GOT3 (cell line): Measurements from ENCODE around the gene ASTN2.

Experiments used
- DNase-seq: peaks from one replicate; lab custom pipeline; 2025; ENCODE audit warnings: mixed read lengths; lab: John Stamatoyannopoulos, UW

The ASTN2 gene

DNA sequence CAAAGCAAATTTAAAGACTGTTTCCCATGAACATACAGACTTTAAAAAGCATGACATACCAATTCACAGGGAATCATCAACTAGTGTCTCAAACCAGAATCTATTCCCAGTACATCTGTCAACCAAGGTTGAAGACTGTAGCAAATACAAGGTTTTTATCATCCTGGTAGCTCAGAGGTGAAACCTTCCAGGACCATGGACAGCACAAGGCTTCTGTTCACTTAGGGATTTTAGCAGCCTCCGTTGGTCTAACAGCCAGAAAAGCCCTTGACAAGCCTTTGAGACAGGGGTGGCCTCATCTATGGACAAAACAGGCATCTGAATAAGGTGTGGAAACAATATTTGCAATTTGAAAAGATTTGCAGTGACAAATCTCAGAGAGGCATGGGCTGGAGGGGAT is 608.8 kb downstream of the ASTN2 start:
- DNase-seq: no peak

DNA sequence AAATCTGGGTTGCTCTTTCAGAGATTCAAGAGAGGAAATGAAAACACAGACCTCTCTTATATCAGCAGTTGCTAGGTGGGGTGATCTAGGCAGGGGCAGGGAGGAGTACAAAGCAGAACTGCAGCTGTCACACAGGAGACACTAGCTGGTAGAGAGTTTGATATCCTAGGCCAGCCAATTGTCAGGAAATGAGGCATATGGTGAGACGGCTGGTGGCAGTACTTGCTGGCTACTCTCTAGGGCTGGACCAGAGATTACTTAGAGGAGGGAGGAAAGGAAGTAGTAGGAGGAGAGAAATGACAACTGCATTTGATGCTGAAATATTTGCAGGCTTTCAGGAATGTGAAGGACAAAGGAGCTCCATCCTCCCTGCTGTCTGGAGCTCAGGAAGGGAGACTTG is 614.0 kb downstream of the ASTN2 start:
- no peak for DNase-seq

DNA sequence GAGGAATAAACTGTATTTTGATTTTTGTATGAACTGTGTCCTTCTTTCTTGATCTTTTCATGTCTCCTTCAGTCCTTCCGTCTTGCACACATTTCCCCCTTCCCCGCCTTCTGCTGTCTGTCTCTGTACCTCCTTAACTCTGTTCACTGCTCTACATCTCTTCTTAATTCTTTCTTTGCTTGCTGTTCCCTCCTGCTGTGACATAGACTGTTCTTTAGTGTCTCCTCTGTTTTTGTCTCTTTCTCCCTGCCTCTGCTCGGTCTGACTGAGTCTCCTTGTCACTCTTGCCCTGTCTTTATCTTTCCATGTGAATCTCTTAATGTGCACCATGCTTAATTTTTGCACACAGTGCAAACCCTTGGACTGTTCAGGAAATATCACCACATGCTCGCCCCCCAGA is 614.8 kb downstream of the ASTN2 start:
- DNase-seq: no peak

DNA sequence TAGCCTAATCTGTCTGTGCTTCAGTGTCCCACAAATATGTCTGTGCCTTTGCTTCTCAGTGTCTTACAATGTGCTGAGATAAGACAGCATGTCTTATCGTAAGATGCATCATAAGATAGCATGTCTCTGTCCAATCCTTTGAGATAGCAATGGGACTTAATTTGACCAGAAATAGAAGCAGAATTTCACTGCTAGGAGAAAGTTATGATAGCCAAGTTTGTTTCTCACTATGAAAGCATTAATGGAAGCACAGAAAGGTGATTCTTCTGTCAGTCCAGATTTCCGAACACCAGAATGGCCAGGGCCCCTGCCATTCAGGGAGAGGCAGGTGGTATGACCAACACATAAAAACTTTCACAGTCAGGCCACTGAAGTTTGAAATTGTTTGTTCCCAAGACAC is 616.3 kb downstream of the ASTN2 start:
- DNase-seq: no peak

DNA sequence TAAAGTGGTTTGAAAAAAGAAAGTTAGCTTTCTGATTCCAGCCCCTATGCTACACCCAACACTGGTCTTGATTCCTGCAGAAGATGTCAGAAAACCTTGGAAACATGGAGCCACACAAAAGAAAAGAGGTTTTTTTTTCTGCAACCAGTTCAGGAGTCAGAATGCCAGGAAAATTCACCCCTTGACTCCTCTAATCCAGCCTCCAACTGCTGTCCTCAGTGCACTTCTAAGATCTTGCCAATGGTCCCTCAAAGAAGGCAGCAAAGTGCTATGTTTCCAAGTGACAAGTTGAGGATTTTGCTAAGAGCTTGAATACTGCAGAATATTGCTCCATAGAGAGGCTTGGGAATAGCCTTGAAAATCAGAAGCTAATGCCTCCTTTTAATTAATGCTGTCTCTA is 617.6 kb downstream of the ASTN2 start:
- DNase-seq: no peak

DNA sequence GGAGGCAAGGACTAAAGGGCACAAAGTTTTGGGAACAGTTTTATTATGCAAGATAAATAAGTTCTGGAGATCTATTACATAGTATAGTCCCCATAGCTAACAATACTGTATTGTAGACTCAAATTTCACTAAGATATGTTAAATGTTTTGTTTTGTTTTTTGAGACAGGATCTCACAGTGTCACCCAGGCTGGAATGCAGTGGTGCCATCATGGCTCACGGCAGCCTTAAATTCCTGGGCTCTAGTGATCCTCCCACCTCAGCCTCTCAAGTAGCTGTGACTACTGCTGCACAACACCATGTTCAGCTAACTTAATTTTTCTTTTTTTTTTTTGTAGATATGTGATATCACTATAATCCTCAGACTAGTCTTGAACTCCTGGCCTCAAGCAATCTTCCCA is 618.2 kb downstream of the ASTN2 start:
- no peak for DNase-seq

DNA sequence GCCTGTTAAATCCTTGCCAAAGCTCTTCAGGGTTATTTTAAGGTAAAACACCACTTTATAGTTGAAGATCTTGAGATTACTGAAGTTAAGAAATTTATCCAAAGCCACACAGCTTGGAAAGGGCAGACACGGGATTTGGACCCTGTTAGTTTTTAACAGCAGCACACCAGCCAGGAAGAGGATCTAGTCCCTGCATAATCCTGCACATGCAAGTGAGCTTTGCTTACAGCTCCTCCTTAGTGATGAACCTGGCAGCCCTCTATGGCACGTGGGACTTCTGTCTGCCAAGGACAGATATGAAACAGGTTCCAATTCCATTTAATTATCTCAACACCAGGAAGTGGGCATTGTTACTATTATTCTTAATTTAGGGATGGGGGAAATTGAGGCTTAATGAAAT is 619.0 kb downstream of the ASTN2 start:
- no peak for DNase-seq

DNA sequence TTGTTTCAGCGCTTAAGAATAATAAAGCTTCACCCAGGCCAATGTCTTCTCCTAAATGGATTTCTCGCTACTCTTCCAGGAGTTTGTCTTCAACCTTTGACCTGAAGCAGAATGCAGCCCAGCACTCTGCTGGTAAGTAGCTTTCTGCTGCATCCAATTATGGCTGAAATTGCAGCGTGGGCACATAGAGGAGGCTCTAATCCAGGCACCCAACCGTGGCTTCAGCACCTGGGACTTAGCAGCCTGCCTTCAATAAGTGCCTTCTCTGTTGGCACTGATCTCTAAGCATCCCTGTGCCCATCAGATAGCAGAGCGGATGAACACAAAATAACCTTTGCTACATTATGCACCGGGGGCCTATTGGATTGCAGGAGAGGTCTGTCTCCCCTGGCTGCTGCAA is 622.6 kb downstream of the ASTN2 start:
- DNase-seq: no peak

DNA sequence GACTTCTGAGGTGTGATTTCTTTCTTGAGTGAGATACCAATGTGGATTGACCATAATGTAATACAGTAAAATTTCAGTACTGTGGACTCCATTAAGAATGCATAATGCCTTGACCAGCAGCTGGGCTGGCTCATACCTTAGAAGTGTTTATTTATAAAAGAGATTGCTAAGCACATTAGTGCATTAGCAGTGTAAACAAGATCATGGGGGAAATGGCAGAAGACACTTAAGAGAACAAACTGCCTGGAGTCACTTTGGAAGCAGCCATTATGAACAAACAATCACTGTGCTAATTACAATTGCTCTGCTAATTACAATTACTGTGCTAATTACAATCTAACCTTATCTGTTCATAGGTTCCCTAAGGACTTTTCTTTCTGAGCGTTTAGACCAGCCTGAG is 623.5 kb downstream of the ASTN2 start:
- no peak for DNase-seq

DNA sequence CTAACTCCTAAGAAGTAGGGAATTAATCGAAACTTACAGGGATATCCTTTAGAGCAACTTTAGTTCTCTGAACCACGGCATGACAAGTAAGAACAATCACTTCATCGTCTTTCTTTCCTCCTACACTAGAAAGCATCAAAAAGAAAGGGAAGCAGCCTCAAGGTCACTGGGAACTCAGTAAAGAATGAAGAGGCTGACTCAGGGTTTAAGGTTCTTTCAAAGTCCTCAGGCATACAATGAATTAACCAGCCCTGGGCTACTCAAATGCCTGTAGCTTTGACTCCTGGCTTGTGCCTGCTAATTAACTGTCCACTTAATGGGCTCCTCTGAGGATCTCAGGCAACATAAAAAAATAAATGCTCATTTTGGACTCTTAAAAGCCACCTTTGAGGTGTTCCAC is 625.8 kb downstream of the ASTN2 start:
- DNase-seq: no peak

DNA sequence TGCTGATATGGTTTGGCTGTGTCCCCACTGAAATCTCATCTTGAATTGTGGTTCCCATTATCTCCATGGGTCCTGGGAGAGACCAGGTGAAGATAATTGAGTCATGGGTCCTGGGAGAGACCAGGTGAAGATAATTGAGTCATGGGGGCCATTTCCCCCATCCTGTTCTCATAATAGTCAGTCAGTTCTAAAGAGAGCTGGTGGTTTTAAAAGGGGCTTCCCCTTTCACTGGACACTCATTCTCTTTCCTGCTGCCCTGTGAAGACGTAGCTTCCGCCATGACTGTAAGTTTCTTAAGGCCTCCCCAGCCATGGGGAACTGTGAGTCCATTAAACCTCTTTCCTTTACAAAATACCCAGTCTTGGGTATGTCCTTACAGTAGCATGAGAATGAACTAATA is 628.1 kb downstream of the ASTN2 start:
- DNase-seq: no peak

DNA sequence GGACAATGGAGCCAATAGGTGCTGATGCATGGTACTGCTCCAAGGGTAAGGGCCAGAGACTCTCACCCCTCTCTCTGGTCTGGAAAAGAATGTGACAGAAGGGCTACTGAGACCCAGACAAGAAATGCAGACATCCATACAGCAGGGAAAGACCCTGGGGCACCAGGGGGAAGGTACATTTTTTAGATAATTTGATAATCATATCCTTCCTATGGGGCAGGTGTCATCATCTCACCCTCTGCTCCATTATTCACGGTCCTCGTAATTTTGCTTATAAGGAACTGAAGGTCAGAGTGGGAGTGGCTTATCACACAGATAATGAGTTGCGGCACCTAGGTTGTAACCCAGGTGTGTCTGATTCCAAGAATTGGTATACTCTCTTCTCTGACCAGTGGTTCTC is 637.7 kb downstream of the ASTN2 start:
- no peak for DNase-seq

DNA sequence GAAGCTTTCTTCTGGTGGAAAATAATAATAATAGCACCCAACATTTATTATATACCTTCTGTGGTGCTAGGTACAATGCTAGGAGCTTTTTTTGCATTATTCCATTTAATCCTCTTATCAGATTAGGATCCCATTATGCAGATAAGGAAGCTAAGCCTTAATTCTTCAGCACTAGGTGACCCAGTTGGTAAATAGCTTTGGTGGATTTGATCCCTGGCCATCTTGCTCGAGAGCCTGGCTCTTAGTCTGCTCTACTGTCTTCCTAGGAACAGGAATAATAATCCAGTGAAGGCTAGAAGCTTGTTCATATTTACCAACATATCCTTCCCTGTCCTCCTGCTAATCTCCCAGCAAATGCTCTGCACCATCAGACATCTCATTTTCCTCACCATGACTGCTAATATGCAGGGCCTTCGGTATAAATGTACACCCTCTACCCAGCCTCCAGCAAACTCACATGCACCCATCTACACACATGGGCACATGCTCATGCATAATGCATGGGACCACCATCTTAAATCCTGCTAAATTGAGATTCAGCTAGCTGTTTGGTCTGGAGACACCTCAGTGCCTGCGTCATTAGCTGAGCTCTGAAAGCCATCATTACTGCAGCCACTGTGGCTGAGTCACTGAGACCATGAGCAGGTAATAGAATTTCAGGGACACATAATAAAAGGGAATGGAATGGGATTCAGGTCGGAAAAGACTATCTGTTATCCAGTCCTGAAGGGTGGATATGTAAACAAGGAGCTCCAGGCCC is 640.3 kb downstream of the ASTN2 start:
- DNase-seq: no peak

DNA sequence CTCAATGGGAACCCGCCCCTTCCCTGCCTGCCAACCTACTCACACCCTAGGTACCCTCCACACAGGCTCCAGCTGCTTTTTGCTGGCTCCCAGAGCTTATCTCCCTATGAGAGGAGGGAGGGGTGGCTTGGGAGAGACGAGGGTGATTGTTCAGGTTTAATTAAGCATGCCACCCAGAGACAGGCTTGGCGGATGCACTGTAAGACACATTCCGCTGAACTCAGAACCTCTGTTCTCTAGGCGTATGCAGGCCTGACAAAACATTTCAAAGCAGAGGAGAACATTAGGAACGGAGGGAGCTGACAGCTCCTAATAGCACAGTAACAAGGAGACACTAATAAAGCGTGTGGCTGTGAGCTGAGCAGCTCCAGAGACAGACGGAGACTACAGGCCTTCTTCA is 647.6 kb downstream of the ASTN2 start:
- no peak for DNase-seq

DNA sequence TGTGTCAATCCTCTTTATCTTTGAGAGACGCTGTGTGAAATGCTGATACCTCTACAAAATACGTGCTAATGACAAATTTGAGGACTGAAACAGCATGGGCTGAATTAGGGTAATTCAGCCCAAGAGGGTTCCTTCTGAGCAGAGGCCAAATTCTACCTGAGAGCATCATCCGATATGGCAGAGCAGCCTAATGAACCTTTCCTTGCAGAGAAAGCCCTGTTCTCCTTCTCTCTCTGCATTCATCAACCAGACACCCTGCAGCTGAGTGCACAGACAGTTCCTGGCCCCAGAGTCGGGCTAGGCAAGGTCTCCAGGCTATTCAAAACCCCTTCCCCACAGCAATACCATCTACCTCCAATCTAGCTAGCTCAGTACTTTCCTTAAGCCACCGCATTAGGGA is 649.8 kb downstream of the ASTN2 start:
- DNase-seq: no peak

DNA sequence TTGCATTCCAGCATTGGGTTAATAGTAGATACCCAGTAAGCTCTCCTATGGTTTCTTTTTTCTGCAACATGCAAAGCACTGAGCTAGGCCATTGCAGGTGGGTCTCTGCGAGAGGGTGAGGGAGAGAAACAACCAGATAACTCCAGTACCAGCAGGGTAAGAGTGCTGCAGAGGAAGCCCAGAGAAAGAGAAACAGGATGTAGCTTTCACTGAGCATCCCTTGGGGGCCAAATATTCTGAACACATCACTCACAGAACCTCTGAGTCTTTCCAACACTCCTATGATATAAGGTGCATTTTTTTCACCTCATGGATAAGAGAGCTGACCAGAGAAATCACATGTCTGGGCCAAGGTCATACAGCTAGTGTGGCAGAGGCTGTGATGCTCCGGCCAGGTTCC is 651.1 kb downstream of the ASTN2 start:
- DNase-seq: no peak

DNA sequence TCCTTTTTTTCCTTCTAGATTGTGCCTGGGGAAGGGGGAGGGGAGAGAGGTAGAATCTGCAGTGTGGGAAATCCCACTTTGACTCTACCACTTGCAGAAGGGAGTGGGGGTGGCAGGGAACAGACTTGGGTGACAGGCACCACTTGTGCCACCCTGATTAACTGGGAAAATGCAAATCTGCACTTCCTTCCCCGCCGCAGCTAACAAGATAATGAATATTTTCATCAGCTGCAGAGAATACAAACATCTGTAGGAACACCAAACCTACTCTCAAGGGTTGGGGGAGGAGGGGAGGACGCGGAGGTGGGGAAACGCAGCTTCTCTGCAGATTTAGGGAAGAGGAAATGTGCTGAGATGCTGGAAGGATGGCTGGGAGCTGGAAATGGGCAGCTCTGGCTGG is 654.2 kb downstream of the ASTN2 start:
- DNase-seq: no peak

DNA sequence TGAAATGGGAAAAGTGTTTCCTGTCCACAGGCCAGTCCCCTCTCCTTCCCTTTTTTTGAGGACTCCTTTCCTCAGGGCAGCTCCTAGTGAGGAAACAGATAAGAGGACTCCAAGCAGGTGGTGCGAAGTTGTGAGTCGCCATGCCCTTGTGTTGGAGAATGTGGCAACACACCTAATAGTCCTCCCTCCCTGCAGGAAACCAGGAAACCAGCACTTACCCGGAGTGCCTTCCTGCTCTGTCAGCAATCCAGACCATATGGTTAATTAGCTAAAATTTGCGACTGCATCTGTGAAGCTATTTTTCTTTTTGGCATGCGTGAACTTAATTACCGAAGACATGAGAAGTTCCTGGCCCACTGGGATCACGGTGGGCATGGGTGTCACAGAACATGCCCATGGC is 657.8 kb downstream of the ASTN2 start:
- no peak for DNase-seq

DNA sequence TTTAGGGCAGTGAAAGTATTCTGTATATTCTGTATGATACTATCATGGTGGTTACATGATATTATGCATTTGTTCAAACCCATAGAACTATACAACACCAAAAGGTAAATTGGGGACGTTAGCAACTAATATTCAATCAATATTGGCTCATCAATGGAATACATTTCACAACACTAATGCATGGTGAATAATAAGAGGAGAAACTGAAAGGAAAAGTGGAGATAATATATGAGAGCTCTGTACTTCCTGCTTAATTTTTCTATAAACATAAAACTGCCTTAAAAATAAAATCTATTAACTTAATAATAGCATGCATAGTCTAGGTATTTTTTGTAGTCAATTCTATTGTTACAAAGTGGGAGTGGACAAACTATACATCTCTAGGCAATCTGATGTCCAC is 661.5 kb downstream of the ASTN2 start:
- no peak for DNase-seq

DNA sequence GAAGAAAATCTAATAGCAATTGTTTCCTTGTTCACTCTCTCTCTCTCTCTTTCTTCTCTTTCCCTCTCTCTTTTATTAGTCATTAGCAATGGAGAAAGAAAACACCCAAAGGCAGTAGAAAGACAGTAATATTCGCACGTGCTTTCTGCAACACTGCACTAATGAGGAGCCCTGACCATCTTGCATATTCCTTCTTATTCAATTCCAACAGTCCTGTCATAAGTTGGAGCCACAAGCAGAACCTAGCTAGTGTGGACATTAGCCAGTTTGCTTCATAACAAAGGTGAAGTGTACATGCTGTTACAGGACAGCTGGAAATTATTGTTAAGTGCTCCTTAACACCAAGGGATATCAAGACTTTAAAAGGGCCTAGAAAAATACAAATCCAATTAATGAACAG is 664.3 kb downstream of the ASTN2 start:
- DNase-seq: no peak

DNA sequence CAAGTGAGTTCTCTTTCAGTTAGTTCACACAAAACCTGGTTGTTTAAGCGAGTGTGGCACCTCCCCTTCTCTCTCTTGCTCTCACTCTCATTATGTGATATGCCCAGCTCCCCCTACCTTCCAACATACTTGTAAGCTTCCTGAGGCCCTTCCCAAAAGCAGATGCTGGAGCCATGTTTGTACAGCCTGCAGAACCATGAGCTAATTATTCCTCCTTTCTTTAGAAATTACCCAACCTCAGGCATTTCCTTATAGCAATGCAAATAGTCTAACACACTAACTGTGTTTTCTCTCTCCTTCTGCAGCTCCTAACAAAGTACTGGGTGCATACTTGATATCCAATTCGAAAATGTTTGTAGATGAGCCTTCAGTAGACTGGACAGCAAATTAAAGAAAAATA is 665.1 kb downstream of the ASTN2 start:
- no peak for DNase-seq

DNA sequence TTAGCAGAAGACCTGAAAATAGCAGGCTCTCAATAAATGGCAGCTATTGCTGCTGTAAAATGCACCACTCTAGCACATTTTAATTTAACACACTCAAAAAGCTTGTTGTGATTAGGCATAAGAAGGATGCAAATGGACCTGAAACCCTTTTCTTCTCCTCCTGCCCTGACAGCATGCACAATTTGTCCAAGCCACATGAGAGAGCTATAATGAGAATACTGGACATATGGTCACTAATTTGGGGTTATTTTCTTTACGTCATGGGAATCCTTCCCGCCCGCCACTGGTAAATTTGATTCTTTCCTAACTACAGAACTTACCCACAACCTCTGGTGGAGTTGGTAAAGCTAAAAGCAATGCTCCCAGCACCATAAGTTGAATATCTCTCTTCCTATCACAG is 665.7 kb downstream of the ASTN2 start:
- no peak for DNase-seq

DNA sequence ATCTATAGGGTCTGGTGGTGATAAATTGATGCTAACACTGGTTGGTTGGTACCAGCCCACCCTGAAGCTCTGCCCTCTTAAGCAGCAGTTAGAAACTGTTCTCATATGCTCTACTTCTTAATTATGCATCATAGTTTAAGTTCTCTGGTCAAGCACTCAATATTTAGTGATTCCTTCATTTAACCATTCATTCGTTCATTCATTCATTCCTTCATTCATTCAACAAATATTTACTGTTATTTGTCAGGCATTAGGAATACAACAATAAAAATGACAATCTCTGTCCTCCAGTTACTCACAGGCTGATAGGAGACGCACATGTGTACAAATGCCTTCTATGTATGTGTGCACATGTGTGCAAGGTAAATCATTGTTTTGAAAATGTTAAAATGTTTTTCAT is 673.1 kb downstream of the ASTN2 start:
- DNase-seq: no peak

DNA sequence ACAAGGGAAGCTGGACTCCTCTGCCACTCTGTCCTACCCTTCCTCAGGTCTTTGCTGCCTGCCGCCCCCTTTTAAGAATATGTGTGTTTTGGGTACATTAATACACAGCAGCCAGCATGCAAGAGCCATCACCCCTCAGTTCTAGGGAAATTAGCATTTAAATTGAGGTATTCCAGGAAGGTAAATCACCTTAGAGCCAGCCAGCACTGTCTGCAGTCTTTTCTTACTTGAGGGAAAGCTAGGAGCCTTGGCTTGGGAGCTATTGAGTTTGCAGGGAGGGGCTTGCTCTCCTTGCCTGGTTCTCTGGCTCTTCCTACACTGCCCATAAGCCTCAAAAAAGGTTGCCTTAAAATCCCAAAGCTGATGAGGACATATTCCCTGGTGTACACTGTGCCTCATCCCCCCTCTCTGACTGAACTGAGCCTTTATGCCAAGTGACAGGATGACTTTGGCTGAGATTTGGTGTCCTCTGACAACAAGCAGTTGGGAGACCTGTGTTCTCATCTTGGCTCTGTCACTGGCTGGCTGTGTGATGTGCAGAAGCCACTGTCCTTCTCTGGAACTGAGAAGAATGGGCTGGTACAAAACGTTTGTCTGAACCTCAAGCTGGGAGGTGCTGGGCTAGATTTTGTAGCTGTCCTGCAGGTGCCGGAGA is 673.6 kb downstream of the ASTN2 start:
- no peak for DNase-seq
